H1 (cell line): ENCODE results near the gene C19orf85. TPM values are rescaled to one million over a fixed set of nuclear protein-coding genes. Genes with fewer than 3 reads are reported as not detected.

Source experiments
- CTCF ChIA-PET: fragments of 300-600 bp; sonication (Branson Sonifier 250); formaldehyde crosslinking; loops from one replicate; lab custom pipeline; 2021; ENCODE audit not compliant: partially characterized antibody; lab: Charles Lee
- POLR2A ChIA-PET: fragments of 300-600 bp; sonication (Branson Sonifier 250); formaldehyde crosslinking; loops from one replicate; lab custom pipeline; 2021; ENCODE audit warnings: inconsistent platforms; ENCODE audit not compliant: partially characterized antibody; lab: Charles Lee
- DNase-seq, 2 experiments: peaks; one replicate each; pipeline versions ENCODE4 v3.0.0 to v3.0.0-alpha.2; 2010 to 2022; ENCODE audit warnings: low spot score in 2 of 2, low read depth in 1 of 2, mixed read lengths in 1 of 2
- FAIRE-seq: peaks from 2 replicates; lab custom pipeline; 2011; peaks lifted over from hg19 to GRCh38; lab: Jason Lieb, UNC
- H2AFZ ChIP-seq: 2 replicates; pipeline ENCODE4 v1.8.1; 2012; ENCODE audit warnings: low read length, inconsistent platforms
- H2AK5ac ChIP-seq: 2 replicates; pipeline ENCODE4 v1.6.1; 2013; ENCODE audit warnings: low read depth, low read length
- H2BK120ac ChIP-seq: replicated peaks from 2 replicates; pipeline ENCODE3; 2013; ENCODE audit warnings: low read depth, low read length, inconsistent platforms
- H2BK12ac ChIP-seq: 2 replicates; pipeline ENCODE4 v1.6.1; 2013; ENCODE audit warnings: low read depth, low read length
- H2BK15ac ChIP-seq: 2 replicates; pipeline ENCODE4 v1.6.1; 2013; ENCODE audit warnings: low read length
- H2BK20ac ChIP-seq: 2 replicates; pipeline ENCODE4 v1.6.1; 2013; ENCODE audit warnings: low read length
- H2BK5ac ChIP-seq: 2 replicates; pipeline ENCODE4 v1.6.1; 2013; ENCODE audit warnings: low read depth, low read length
- H3K14ac ChIP-seq: 2 replicates; pipeline ENCODE4 v1.6.1; 2013; ENCODE audit warnings: inconsistent platforms; ENCODE audit not compliant: insufficient read length
- H3K18ac ChIP-seq: 2 replicates; pipeline ENCODE4 v1.6.1; 2013; ENCODE audit warnings: low read length; ENCODE audit errors: extremely low read depth
- H3K23ac ChIP-seq: 2 replicates; pipeline ENCODE4 v1.6.1; 2013; ENCODE audit warnings: inconsistent platforms; ENCODE audit not compliant: insufficient read length
- H3K23me2 ChIP-seq: 2 replicates; pipeline ENCODE4 v1.6.1; 2013; ENCODE audit warnings: low read depth, low read length
- H3K27ac ChIP-seq: 2 replicates; pipeline ENCODE4 v1.6.1; 2011; ENCODE audit warnings: low read depth, low read length, inconsistent platforms
- H3K27me3 ChIP-seq, 4 experiments: replicated peaks in 1 of 4; 1 replicate in 1 of 4; 2 replicates in 3 of 4; pipeline versions ENCODE4 v1.6.1 to v1.8.1; 2011 to 2013; ENCODE audit warnings: low read length in 3 of 4, mild to moderate bottlenecking in 3 of 4, inconsistent platforms in 2 of 4, mixed read lengths in 2 of 4, moderate library complexity in 1 of 4; ENCODE audit not compliant: control insufficient read depth in 3 of 4, insufficient read depth in 3 of 4; ENCODE audit errors: extremely low read depth in 1 of 4
- H3K36me3 ChIP-seq, 4 experiments: 2 replicates each; pipeline versions ENCODE4 v1.6.1 to v1.8.1; 2011 to 2013; ENCODE audit warnings: mild to moderate bottlenecking in 4 of 4, low read length in 3 of 4, moderate library complexity in 2 of 4, control low read depth in 1 of 4, inconsistent platforms in 1 of 4; ENCODE audit not compliant: insufficient read depth in 4 of 4, control insufficient read depth in 2 of 4
- H3K4ac ChIP-seq: replicated peaks from 2 replicates; pipeline ENCODE3; 2013; ENCODE audit warnings: low read length, low read depth, mixed read lengths, inconsistent platforms; ENCODE audit not compliant: insufficient read length
- H3K4me1 ChIP-seq, 4 experiments: replicated peaks in 1 of 4; 1 replicate in 1 of 4; 2 replicates in 3 of 4; pipeline versions ENCODE4 v1.6.1 to v1.8.1; 2011 to 2013; ENCODE audit warnings: low read length in 3 of 4, inconsistent platforms in 2 of 4, mixed read lengths in 1 of 4; ENCODE audit not compliant: insufficient read depth in 4 of 4, control insufficient read depth in 3 of 4
- H3K4me2 ChIP-seq, 2 experiments: 2 replicates each; pipeline versions ENCODE4 v1.6.1 to v1.8.1; 2011 to 2013; ENCODE audit warnings: low read depth in 2 of 2, low read length in 2 of 2, control low read depth in 1 of 2, inconsistent platforms in 1 of 2, mild to moderate bottlenecking in 1 of 2; ENCODE audit not compliant: insufficient read depth in 1 of 2
- H3K4me3 ChIP-seq, 4 experiments: fragments of 200-600, 300-600 bp in 1 of 4; sonication (generic), shearing (Covaris generic), sonication (Bioruptor Twin) in 1 of 4; 2 replicates each; pipeline versions ENCODE4 v1.5.1 to v1.8.1; 2011 to 2016; ENCODE audit warnings: low read length in 4 of 4, low read depth in 3 of 4, control low read depth in 2 of 4, inconsistent platforms in 2 of 4, mild to moderate bottlenecking in 2 of 4, mixed read lengths in 1 of 4, moderate library complexity in 1 of 4; ENCODE audit not compliant: insufficient read depth in 2 of 4; ENCODE audit errors: extremely low read depth in 1 of 4
- H3K56ac ChIP-seq: replicated peaks from 2 replicates; pipeline ENCODE3; 2013; ENCODE audit warnings: low read depth, mild to moderate bottlenecking, mixed read lengths, low read length, inconsistent platforms; ENCODE audit not compliant: insufficient read length
- H3K79me1 ChIP-seq: 2 replicates; pipeline ENCODE4 v1.6.1; 2013; ENCODE audit warnings: low read depth, low read length, control low read depth
- H3K79me2 ChIP-seq, 2 experiments: 2 replicates each; pipeline versions ENCODE4 v1.6.1 to v1.8.1; 2012 to 2013; ENCODE audit warnings: low read length in 2 of 2, mild to moderate bottlenecking in 2 of 2, inconsistent platforms in 1 of 2; ENCODE audit not compliant: insufficient read depth in 2 of 2, control insufficient read depth in 1 of 2
- H3K9ac ChIP-seq, 4 experiments: replicated peaks in 1 of 4; 1 replicate in 1 of 4; 2 replicates in 3 of 4; pipeline versions ENCODE4 v1.6.1 to v1.8.1; 2011 to 2013; ENCODE audit warnings: low read depth in 3 of 4, low read length in 3 of 4, control low read depth in 2 of 4, mild to moderate bottlenecking in 2 of 4, moderate library complexity in 2 of 4, inconsistent platforms in 1 of 4; ENCODE audit errors: extremely low read depth in 1 of 4
- H3K9me3 ChIP-seq, 2 experiments: 2 replicates each; pipeline versions ENCODE4 v1.6.1 to v1.8.1; 2012 to 2013; ENCODE audit warnings: mild to moderate bottlenecking in 2 of 2, moderate library complexity in 2 of 2, control low read depth in 1 of 2, inconsistent platforms in 1 of 2, low read depth in 1 of 2, low read length in 1 of 2, mixed read lengths in 1 of 2; ENCODE audit not compliant: insufficient read depth in 2 of 2
- H4K20me1 ChIP-seq, 2 experiments: replicated peaks in 1 of 2; 2 replicates each; pipeline versions ENCODE3 to v1.8.1; 2011 to 2013; ENCODE audit warnings: inconsistent platforms in 2 of 2, low read length in 2 of 2, mild to moderate bottlenecking in 1 of 2; ENCODE audit not compliant: insufficient read depth in 2 of 2, control insufficient read depth in 1 of 2
- H4K5ac ChIP-seq: 2 replicates; pipeline ENCODE4 v1.6.1; 2013; ENCODE audit warnings: low read length, low read depth, mixed read lengths, inconsistent platforms; ENCODE audit not compliant: insufficient read length
- H4K8ac ChIP-seq: 2 replicates; pipeline ENCODE4 v1.8.0; 2013; ENCODE audit warnings: mild to moderate bottlenecking, moderate library complexity, low read length, inconsistent platforms; ENCODE audit not compliant: insufficient read depth; ENCODE audit errors: extremely low read depth
- H4K91ac ChIP-seq: replicated peaks from 2 replicates; pipeline ENCODE3; 2013; ENCODE audit warnings: low read length, mixed read lengths, inconsistent platforms; ENCODE audit not compliant: insufficient read length
- ASH2L ChIP-seq: fragments of 200-600, 300-600 bp; sonication (generic); IDR thresholded peaks from one replicate; pipeline ENCODE4 v1.7.1; 2017; ENCODE audit warnings: low read length
- CEBPB ChIP-seq: IDR thresholded peaks from 2 replicates; pipeline ENCODE4 v1.6.1; 2012; ENCODE audit warnings: low read depth, low read length
- CREB1 ChIP-seq: IDR thresholded peaks from 2 replicates; pipeline ENCODE4 v1.6.1; 2012; ENCODE audit warnings: inconsistent platforms
- MAFK ChIP-seq: IDR thresholded peaks from 2 replicates; pipeline ENCODE4 v1.6.1; 2012; ENCODE audit warnings: low read depth, mild to moderate bottlenecking, improper control_type of control experiment, low read length
- NRF1 ChIP-seq: IDR thresholded peaks from 2 replicates; pipeline ENCODE4 v1.6.1; 2011; ENCODE audit warnings: mild to moderate bottlenecking, low read depth, low read length, improper control_type of control experiment
- POLR2AphosphoS5 ChIP-seq: IDR thresholded peaks from 2 replicates; pipeline ENCODE4 v1.6.1; 2011; ENCODE audit warnings: low read depth, low read length
- RAD21 ChIP-seq, 2 experiments: IDR thresholded peaks in 1 of 2; conservative IDR thresholded peaks in 1 of 2; 2 replicates each; pipeline ENCODE4 v1.6.1; 2011; ENCODE audit warnings: low read depth in 2 of 2, low read length in 2 of 2, improper control_type of control experiment in 1 of 2, inconsistent platforms in 1 of 2, mild to moderate bottlenecking in 1 of 2, moderate library complexity in 1 of 2
- RBBP5 ChIP-seq: IDR thresholded peaks from 2 replicates; pipeline ENCODE4 v1.7.1; 2012; ENCODE audit warnings: low read depth, mild to moderate bottlenecking, inconsistent platforms, low read length, moderate library complexity, borderline replicate concordance
- RXRA ChIP-seq: IDR thresholded peaks from 2 replicates; pipeline ENCODE4 v1.6.1; 2011; ENCODE audit warnings: low read depth, mild to moderate bottlenecking, low read length, moderate library complexity; ENCODE audit not compliant: insufficient read depth
- SP2 ChIP-seq: IDR thresholded peaks from 2 replicates; pipeline ENCODE4 v1.6.1; 2012; ENCODE audit warnings: mild to moderate bottlenecking, low read length, inconsistent platforms
- SP4 ChIP-seq: IDR thresholded peaks from 2 replicates; pipeline ENCODE4 v1.6.1; 2012; ENCODE audit warnings: low read length, inconsistent platforms
- ZNF274 ChIP-seq: IDR thresholded peaks from 2 replicates; pipeline ENCODE4 v1.7.0; 2012; ENCODE audit warnings: low read length, borderline replicate concordance; ENCODE audit errors: extremely low read depth
- WGBS, 2 experiments: shearing (Covaris generic) in 1 of 2; methylation state at CpG; one replicate each; pipeline versions ENCODE4 v1.1.6 to v1.1.7; 2013 to 2015; ENCODE audit warnings: low lambda C conversion rate in 2 of 2, mixed read lengths in 2 of 2, inconsistent platforms in 1 of 2, low coverage in 1 of 2, missing lambda C conversion rate in 1 of 2; ENCODE audit not compliant: insufficient replicate concordance in 2 of 2, insufficient coverage in 1 of 2, insufficient read length in 1 of 2; ENCODE audit errors: extremely low coverage in 1 of 2, missing lambda C conversion rate in 1 of 2; 5-methylcytosine and 5-hydroxymethylcytosine counted together
- polyA plus RNA-seq, 7 experiments: library from polyadenylated mRNA; depleted of rRNA in 3 of 7; stranded (reverse) in 5 of 7; unstranded in 2 of 7; fragments of >200 nt in 5 of 7; fragments of 200-250 nt in 2 of 7; gene quantifications; 1 replicate in 5 of 7; 2 replicates in 1 of 7; 4 replicates in 1 of 7; pipeline versions ENCODE4 v1.2.1 to v1.2.3, GENCODE V29; 2011 to 2013; ENCODE audit warnings: missing spikeins in 2 of 7, mixed read lengths in 2 of 7
- total RNA-seq: library from RNA; stranded (reverse); fragmentation: NEBNext Ultra II Directional; extraction: Animal tissue kit (Norgen Biotek cat#: 25700); gene quantifications from 2 replicates; pipeline ENCODE4 v1.2.1, GENCODE V29; 2021

Gene C19orf85
- total and polyA plus RNA-seq, 2 of the 8 experiments (the other 6 are each of a cell fraction or from before 2014, with no cell fraction given): 2.2 to 3.2 TPM

DNA sequence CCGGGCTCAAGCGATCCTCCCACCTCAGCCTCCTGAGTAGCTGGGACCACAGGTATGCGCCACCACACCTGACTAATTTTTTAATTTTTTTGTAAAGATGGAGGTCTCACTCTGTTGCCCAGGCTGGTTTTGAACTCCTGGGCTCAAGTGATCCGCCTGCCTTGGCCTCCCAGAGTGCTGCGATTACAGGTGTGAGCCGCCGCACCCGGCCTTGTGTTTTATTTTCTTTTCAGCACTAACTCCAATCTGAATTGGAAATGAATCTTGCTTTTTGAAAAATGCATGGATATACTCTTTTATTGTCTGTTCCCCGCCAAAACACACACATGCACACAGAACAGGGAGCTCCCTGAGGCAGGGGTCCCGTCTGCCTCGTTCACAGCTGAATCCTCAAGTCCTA is 1.8 kb downstream of the C19orf85 start:
- no peak overlapping the region for H2BK120ac ChIP-seq
- TF ChIP-seq ASH2L (no peak), POLR2AphosphoS5 (no peak), NRF1 (no peak), CEBPB (no peak), SP2 (no peak), CREB1 (no peak), RXRA (no peak), RBBP5 (no peak), RAD21 (IDR thresholded peaks at IDR 0.05 in 1 of 2, conservative IDR thresholded peaks at IDR 0.05 in 1 of 2; ENCODE audit: low read depth in 2 of 2, low read length in 2 of 2) (no peak; a peak in 1 of 4 replicates), SP4 (no peak), ZNF274 (no peak), MAFK (no peak)
- peaks cover 3 to 26% (median 17%) of the 10 kb centered on the region in 4 experiments for H3K4me1 ChIP-seq
- H4K8ac ChIP-seq: no peak overlapping the region; the same call in 1 of the 2 replicates
- no peak overlapping the region for H3K4ac ChIP-seq
- no peak overlapping the region for H4K91ac ChIP-seq
- no peak overlapping the region for H3K18ac ChIP-seq
- no peak overlapping the region for H2AFZ ChIP-seq
- H3K14ac ChIP-seq: no peak overlapping the region
- no peaks in the 10 kb centered on the region for H3K9me3 ChIP-seq
- no peak overlapping the region for H2BK5ac ChIP-seq
- no peaks in the 10 kb centered on the region for H4K20me1 ChIP-seq
- peaks cover 0 to 13% of the 10 kb centered on the region in 2 experiments; a peak in 2 of 4 replicates for H3K79me2 ChIP-seq
- 94% methylated on average over 11 of the region's 11 CpGs; no CpG with 5 or more reads in 1 of the 2 experiments for WGBS, 2 experiments
- H2BK20ac ChIP-seq: no peak overlapping the region
- H3K9ac ChIP-seq: no peak overlapping the region
- no peak overlapping the region for H3K56ac ChIP-seq
- H2AK5ac ChIP-seq: no peak overlapping the region
- H3K27ac ChIP-seq: no peak overlapping the region
- H3K23ac ChIP-seq: no peak overlapping the region
- no peak overlapping the region for H3K4me3 ChIP-seq
- H2BK12ac ChIP-seq: no peak overlapping the region
- H3K4me2 ChIP-seq: no peak overlapping the region; a peak in 1 of 4 replicates
- FAIRE-seq: no peak
- H3K36me3 ChIP-seq: no peaks in the 10 kb centered on the region
- POLR2A ChIA-PET: interaction anchor here (0.9 to 2.9 kb wide), 4 partner anchors 11 to 22 kb away, joined by 3 to 8 read pairs (median 4); partner anchors contain the start of genes NAT14 and ZNF628
- H4K5ac ChIP-seq: no peak overlapping the region
- peaks cover 9% of the 10 kb centered on the region for H3K79me1 ChIP-seq
- H3K27me3 ChIP-seq: no peaks in the 10 kb centered on the region; a peak in 1 of 7 replicates
- no peak for DNase-seq
- CTCF ChIA-PET: interaction anchor here (1.0 to 1.4 kb wide), 6 partner anchors 9 to 171 kb away, joined by 3 to 6 read pairs (median 4); no protein-coding TSS in a partner anchor
- no peak overlapping the region for H2BK15ac ChIP-seq
- peaks cover 1% of the 10 kb centered on the region; the same call in 1 of the 2 replicates for H3K23me2 ChIP-seq
